ENCODE data around the gene KRT80.
"Not testable (repeated sequence)": the region's sequence is repeated elsewhere in the genome, so short reads cannot be mapped to it uniquely, and the experiment has no call there.

KRT80 gene

GRCh38 chr12:52191841-52192791 is at the start of gene KRT80:
Gene KRT80 (minus strand): TSS chr12:52192014. CDS start chr12:52191902, 112 bp downstream.
- DNase-seq = peak; percentile 97

- DNase-seq = no peak
These were observed 49.5 kb upstream of the KRT80 start for GRCh38 chr12:52241205-52241842.

- DNase-seq = not testable (repeated sequence)
These were observed 48.4 kb upstream of the KRT80 start for GRCh38 chr12:52240247-52240646.

GRCh38 chr12:52239767-52240166 is 48.0 kb upstream of the KRT80 start:
- no peak for DNase-seq

GRCh38 chr12:52238916-52239646 is 47.3 kb upstream of the KRT80 start:
- no peak for DNase-seq

- DNase-seq = no peak
These were observed 46.5 kb upstream of the KRT80 start for GRCh38 chr12:52238207-52238840.

GRCh38 chr12:52236386-52237050 is 44.7 kb upstream of the KRT80 start:
- no peak for DNase-seq

GRCh38 chr12:52235822-52236361 is 44.1 kb upstream of the KRT80 start:
- no peak for DNase-seq

- DNase-seq = no peak
These were observed 43.4 kb upstream of the KRT80 start for GRCh38 chr12:52235001-52235764.

- DNase-seq = no peak
These were observed 42.5 kb upstream of the KRT80 start for GRCh38 chr12:52234223-52234810.

GRCh38 chr12:52233462-52234207 is 41.8 kb upstream of the KRT80 start:
- DNase-seq = no peak

- no peak for DNase-seq
These were observed 41.1 kb upstream of the KRT80 start, which contains the start of gene KRT7 for GRCh38 chr12:52232674-52233461. Gene KRT7 (plus strand): TSS chr12:52233243. CDS start chr12:52233297, 54 bp downstream.

GRCh38 chr12:52232203-52232673 is 40.4 kb upstream of the KRT80 start:
- no peak for DNase-seq

GRCh38 chr12:52231305-52232202 is 39.7 kb upstream of the KRT80 start:
- no peak for DNase-seq

- no peak for DNase-seq
These were observed 38.8 kb upstream of the KRT80 start for GRCh38 chr12:52230364-52231281.

- no peak for DNase-seq
These were observed 38.1 kb upstream of the KRT80 start for GRCh38 chr12:52229836-52230343.
